Measurements from ENCODE around the gene BRINP3.
"Not testable (repeated sequence)": the region's sequence is repeated elsewhere in the genome, so short reads cannot be mapped to it uniquely, and the experiment has no call there.

The BRINP3 gene

GRCh38 chr1:190176776-190177175, 300.9 kb downstream of the BRINP3 start:
- no peak for DNase-seq

- no peak for DNase-seq
Observed at GRCh38 chr1:190175320-190175719, 302.3 kb downstream of the BRINP3 start.

GRCh38 chr1:190172651-190173430, 304.8 kb downstream of the BRINP3 start:
- no peak for DNase-seq

- no peak for DNase-seq
Observed at GRCh38 chr1:190170321-190170720, 307.3 kb downstream of the BRINP3 start.

- no peak for DNase-seq
Observed at GRCh38 chr1:190169311-190170067, 308.2 kb downstream of the BRINP3 start.

GRCh38 chr1:190168893-190169280, 308.8 kb downstream of the BRINP3 start:
- no peak for DNase-seq

GRCh38 chr1:190168116-190168892, 309.4 kb downstream of the BRINP3 start:
- no peak for DNase-seq

- no peak for DNase-seq
Observed at GRCh38 chr1:190159146-190159545, 318.5 kb downstream of the BRINP3 start.

- DNase-seq, result no peak
Observed at GRCh38 chr1:190154744-190155143, 322.9 kb downstream of the BRINP3 start.

GRCh38 chr1:190147616-190148015, 330.0 kb downstream of the BRINP3 start:
- DNase-seq, result no peak

- no peak for DNase-seq
Observed at GRCh38 chr1:190144650-190145049, 333.0 kb downstream of the BRINP3 start.

GRCh38 chr1:190140644-190141043, 337.0 kb downstream of the BRINP3 start:
- no peak for DNase-seq

- no peak for DNase-seq
Observed at GRCh38 chr1:190138702-190139101, 339.0 kb downstream of the BRINP3 start.

- no peak for DNase-seq
Observed at GRCh38 chr1:190138266-190138665, 339.4 kb downstream of the BRINP3 start.

GRCh38 chr1:190129366-190129765, 348.3 kb downstream of the BRINP3 start:
- no peak for DNase-seq

GRCh38 chr1:190126728-190127127, 350.9 kb downstream of the BRINP3 start:
- DNase-seq, result no peak

- no peak for DNase-seq
Observed at GRCh38 chr1:190124068-190124467, 353.6 kb downstream of the BRINP3 start.

- DNase-seq, result not testable (repeated sequence)
Observed at GRCh38 chr1:190120564-190120963, 357.1 kb downstream of the BRINP3 start.

GRCh38 chr1:190119683-190120082, 358.0 kb downstream of the BRINP3 start:
- no peak for DNase-seq

- no peak for DNase-seq
Observed at GRCh38 chr1:190116921-190117320, 360.7 kb downstream of the BRINP3 start.

- DNase-seq, result no peak
Observed at GRCh38 chr1:190104961-190105360, 372.7 kb downstream of the BRINP3 start.

- no peak for DNase-seq
Observed at GRCh38 chr1:190102757-190103326, 374.8 kb downstream of the BRINP3 start.

GRCh38 chr1:190101756-190102155, 375.9 kb downstream of the BRINP3 start:
- no peak for DNase-seq
